ENCODE results near the gene SLC22A3.

- TF ChIP-seq POLR2AphosphoS5 (IDR thresholded peaks at IDR 0.05; ENCODE audit: borderline replicate concordance, low read depth, low read length) (no peak), EZH2 (IDR thresholded peaks at IDR 0.05) (no peak)
Measured at GRCh38 chr6:160309718-160310117, 38.5 kb upstream of the SLC22A3 start.

All from SK-N-MC (cell line).